HepG2 (cell line): ENCODE measurements around the gene NUDT7. TPM values are rescaled to one million over a fixed set of nuclear protein-coding genes. Genes with fewer than 3 reads are reported as not detected.

ENCODE experiments used
- FOXP1 ChIP-seq, 2 experiments: fragments of 450-650 bp in 1 of 2; IDR thresholded peaks; 2 replicates each; pipeline ENCODE4 v1.6.1; 2017 to 2018; ENCODE audit warnings: antibody characterized with exemption in 1 of 2
- KDM1A ChIP-seq: IDR thresholded peaks from 2 replicates; pipeline ENCODE4 v1.6.1; 2016; ENCODE audit warnings: missing compliant biosample characterization
- ZBTB2 ChIP-seq: sonication (generic); formaldehyde crosslinking; IDR thresholded peaks from 2 replicates; pipeline ENCODE4 v1.8.0; 2022; ENCODE audit warnings: low read depth, missing genetic modification reagents
- ZFP90 ChIP-seq: sonication (generic); formaldehyde crosslinking; IDR thresholded peaks from 2 replicates; pipeline ENCODE4 v1.8.0; 2022; ENCODE audit warnings: missing genetic modification reagents, mild to moderate bottlenecking, inconsistent platforms, borderline replicate concordance
- ZNF101 ChIP-seq: sonication (generic); formaldehyde crosslinking; IDR thresholded peaks from 2 replicates; pipeline ENCODE4 v1.4.0; 2020; ENCODE audit warnings: mild to moderate bottlenecking, low read depth, missing genetic modification reagents, borderline replicate concordance
- ZNF12 ChIP-seq: sonication (generic); formaldehyde crosslinking; IDR thresholded peaks from 2 replicates; pipeline ENCODE4 v1.5.0; 2020; ENCODE audit warnings: missing genetic modification reagents
- ZNF276 ChIP-seq: sonication (generic); formaldehyde crosslinking; IDR thresholded peaks from 2 replicates; pipeline ENCODE4 v1.4.0; 2020; ENCODE audit warnings: mild to moderate bottlenecking, low read depth, missing genetic modification reagents
- ZNF3 ChIP-seq: IDR thresholded peaks from 2 replicates; pipeline ENCODE4 v1.7.0; 2017; ENCODE audit warnings: inconsistent platforms
- ZNF343 ChIP-seq: sonication (generic); formaldehyde crosslinking; IDR thresholded peaks from 2 replicates; pipeline ENCODE4 v1.4.0; 2020; ENCODE audit warnings: mild to moderate bottlenecking, missing genetic modification reagents
- ZNF616 ChIP-seq: sonication (generic); formaldehyde crosslinking; IDR thresholded peaks from 2 replicates; pipeline ENCODE4 v1.5.0; 2020; ENCODE audit warnings: low read depth, mild to moderate bottlenecking, missing genetic modification reagents
- ZNF703 ChIP-seq: sonication (generic); formaldehyde crosslinking; IDR thresholded peaks from 2 replicates; pipeline ENCODE4 v1.5.1; 2020; ENCODE audit warnings: missing genetic modification reagents, mild to moderate bottlenecking, moderate library complexity, borderline replicate concordance
- ZNF788 ChIP-seq: sonication (generic); formaldehyde crosslinking; IDR thresholded peaks from 2 replicates; pipeline ENCODE4 v1.5.0; 2020; ENCODE audit warnings: mild to moderate bottlenecking, missing genetic modification reagents, borderline replicate concordance
- ZNF790 ChIP-seq: sonication (generic); formaldehyde crosslinking; IDR thresholded peaks from 2 replicates; pipeline ENCODE4 v1.8.0; 2022; ENCODE audit warnings: missing genetic modification reagents, mild to moderate bottlenecking, borderline replicate concordance
- ZNF839 ChIP-seq: sonication (generic); formaldehyde crosslinking; IDR thresholded peaks from 2 replicates; pipeline ENCODE4 v1.4.0; 2020; ENCODE audit warnings: missing genetic modification reagents, mild to moderate bottlenecking, borderline replicate concordance
- ZSCAN20 ChIP-seq: sonication (generic); formaldehyde crosslinking; IDR thresholded peaks from 2 replicates; pipeline ENCODE4 v1.4.0; 2020; ENCODE audit warnings: missing genetic modification reagents, mild to moderate bottlenecking, borderline replicate concordance
- polyA plus RNA-seq, 8 experiments: library from polyadenylated mRNA; depleted of rRNA in 3 of 8; stranded (reverse) in 7 of 8; unstranded in 1 of 8; fragments of >200 nt; fragmentation: Illumina TruSeq in 4 of 8; extraction: Trizol in 4 of 8; gene quantifications; 2 replicates each; pipeline versions ENCODE4 v1.2.1 to v1.2.3, GENCODE V29; 2011 to 2016; ENCODE audit warnings: low read depth in 4 of 8, missing spikeins in 1 of 8, mixed read lengths in 1 of 8; ENCODE audit not compliant: insufficient read depth in 1 of 8
- total RNA-seq, 5 experiments: library from RNA; depleted of rRNA; stranded (reverse); fragments of >200 nt; fragmentation: Illumina TruSeq; extraction: Trizol; gene quantifications; 2 replicates each; pipeline ENCODE4 v1.2.3, GENCODE V29; 2016; ENCODE audit warnings: low read depth in 1 of 5
- TF ChIP-seq, protein P1 (sequence below): IDR thresholded peaks from 2 replicates; pipeline ENCODE4 v1.6.1; 2016; ENCODE audit warnings: low read depth, missing genetic modification reagents, missing compliant biosample characterization
- TF ChIP-seq, protein P2 (sequence below): sonication (generic); formaldehyde crosslinking; IDR thresholded peaks from 2 replicates; pipeline ENCODE4 v1.5.0; 2020; ENCODE audit warnings: mild to moderate bottlenecking, missing genetic modification reagents

The NUDT7 gene
- total and polyA plus RNA-seq, 2 of the 13 experiments (the other 11 are each of a cell fraction or from before 2014, with no cell fraction given) = 14.3 to 23.9 TPM

DNA sequence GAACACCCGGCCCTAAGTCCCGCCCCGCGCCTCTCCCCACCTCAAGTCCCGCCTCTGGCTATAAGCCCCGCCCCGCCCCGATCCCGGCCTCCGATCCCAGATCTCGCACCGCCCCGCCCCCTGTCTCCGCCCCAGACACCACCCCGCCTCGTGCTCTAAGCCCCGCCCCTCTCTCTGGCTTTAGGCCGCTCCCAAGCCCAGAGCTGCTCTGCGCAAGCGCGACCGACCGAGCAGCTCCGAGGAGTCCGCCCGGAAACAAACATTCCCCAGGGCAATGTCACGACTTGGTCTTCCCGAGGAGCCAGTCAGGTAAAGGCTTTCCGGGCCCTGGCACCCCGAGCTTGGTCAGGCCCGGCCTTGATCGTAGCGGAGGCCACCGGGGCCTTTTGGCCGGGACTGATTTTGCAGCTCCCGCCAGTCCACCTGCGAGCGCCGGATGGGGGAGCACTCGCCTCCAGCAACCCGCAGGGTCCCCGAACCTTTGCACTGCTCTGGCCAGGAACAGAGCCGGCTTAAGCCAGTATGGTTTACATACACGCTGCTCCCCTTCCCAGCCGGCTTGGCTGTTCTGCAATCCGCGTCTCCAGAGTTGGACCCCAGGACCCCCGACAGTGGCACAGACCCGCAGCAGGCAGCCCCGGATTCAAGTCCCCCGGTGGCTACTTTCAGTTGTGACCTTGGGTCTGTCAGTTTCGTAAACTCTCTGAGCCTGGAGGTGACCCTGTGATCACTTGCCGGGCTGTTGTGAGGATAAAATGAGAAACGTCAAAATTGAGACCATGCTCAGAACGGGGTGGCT, at the start of gene NUDT7 (continued):
- TF ChIP-seq ZNF839 (CRISPR knock-in tag) = peak; percentile 74; the same call in 1 of the 2 replicates
- peak; percentile 59; the same call in 1 of the 2 replicates for TF ChIP-seq ZNF276 (CRISPR knock-in tag)
- TF ChIP-seq ZBTB2 (CRISPR knock-in tag) = no peak
- peak; percentile 91 for TF ChIP-seq ZSCAN20
- TF ChIP-seq, protein P1, sequence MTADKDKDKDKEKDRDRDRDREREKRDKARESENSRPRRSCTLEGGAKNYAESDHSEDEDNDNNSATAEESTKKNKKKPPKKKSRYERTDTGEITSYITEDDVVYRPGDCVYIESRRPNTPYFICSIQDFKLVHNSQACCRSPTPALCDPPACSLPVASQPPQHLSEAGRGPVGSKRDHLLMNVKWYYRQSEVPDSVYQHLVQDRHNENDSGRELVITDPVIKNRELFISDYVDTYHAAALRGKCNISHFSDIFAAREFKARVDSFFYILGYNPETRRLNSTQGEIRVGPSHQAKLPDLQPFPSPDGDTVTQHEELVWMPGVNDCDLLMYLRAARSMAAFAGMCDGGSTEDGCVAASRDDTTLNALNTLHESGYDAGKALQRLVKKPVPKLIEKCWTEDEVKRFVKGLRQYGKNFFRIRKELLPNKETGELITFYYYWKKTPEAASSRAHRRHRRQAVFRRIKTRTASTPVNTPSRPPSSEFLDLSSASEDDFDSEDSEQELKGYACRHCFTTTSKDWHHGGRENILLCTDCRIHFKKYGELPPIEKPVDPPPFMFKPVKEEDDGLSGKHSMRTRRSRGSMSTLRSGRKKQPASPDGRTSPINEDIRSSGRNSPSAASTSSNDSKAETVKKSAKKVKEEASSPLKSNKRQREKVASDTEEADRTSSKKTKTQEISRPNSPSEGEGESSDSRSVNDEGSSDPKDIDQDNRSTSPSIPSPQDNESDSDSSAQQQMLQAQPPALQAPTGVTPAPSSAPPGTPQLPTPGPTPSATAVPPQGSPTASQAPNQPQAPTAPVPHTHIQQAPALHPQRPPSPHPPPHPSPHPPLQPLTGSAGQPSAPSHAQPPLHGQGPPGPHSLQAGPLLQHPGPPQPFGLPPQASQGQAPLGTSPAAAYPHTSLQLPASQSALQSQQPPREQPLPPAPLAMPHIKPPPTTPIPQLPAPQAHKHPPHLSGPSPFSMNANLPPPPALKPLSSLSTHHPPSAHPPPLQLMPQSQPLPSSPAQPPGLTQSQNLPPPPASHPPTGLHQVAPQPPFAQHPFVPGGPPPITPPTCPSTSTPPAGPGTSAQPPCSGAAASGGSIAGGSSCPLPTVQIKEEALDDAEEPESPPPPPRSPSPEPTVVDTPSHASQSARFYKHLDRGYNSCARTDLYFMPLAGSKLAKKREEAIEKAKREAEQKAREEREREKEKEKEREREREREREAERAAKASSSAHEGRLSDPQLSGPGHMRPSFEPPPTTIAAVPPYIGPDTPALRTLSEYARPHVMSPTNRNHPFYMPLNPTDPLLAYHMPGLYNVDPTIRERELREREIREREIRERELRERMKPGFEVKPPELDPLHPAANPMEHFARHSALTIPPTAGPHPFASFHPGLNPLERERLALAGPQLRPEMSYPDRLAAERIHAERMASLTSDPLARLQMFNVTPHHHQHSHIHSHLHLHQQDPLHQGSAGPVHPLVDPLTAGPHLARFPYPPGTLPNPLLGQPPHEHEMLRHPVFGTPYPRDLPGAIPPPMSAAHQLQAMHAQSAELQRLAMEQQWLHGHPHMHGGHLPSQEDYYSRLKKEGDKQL (CRISPR knock-in tag) = no peak
- TF ChIP-seq ZNF790 = 0 out of 2 replicates have a peak, but pooled peaks have one; percentile 46
- TF ChIP-seq FOXP1 (IDR thresholded peaks at IDR 0.05) = no peak
- no peak for TF ChIP-seq FOXP1 (CRISPR knock-in tag; IDR thresholded peaks at IDR 0.05)
- peak; percentile 34; the same call in 1 of the 2 replicates for TF ChIP-seq KDM1A (CRISPR knock-in tag)
- TF ChIP-seq ZNF3 (CRISPR knock-in tag) = peak; percentile 38; the same call in 1 of the 2 replicates
- peak; percentile 85 for TF ChIP-seq ZNF788 (CRISPR knock-in tag)
- TF ChIP-seq ZNF616 (CRISPR knock-in tag) = no peak
- TF ChIP-seq ZFP90 (CRISPR knock-in tag) = peak; percentile 33; the same call in 1 of the 2 replicates
- TF ChIP-seq, protein P2, sequence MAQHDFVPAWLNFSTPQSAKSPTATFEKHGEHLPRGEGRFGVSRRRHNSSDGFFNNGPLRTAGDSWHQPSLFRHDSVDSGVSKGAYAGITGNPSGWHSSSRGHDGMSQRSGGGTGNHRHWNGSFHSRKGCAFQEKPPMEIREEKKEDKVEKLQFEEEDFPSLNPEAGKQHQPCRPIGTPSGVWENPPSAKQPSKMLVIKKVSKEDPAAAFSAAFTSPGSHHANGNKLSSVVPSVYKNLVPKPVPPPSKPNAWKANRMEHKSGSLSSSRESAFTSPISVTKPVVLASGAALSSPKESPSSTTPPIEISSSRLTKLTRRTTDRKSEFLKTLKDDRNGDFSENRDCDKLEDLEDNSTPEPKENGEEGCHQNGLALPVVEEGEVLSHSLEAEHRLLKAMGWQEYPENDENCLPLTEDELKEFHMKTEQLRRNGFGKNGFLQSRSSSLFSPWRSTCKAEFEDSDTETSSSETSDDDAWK (CRISPR knock-in tag) = no peak
- TF ChIP-seq ZNF101 (CRISPR knock-in tag) = no peak; the same call in 1 of the 2 replicates
- no peak for TF ChIP-seq ZNF703 (CRISPR knock-in tag)
- TF ChIP-seq ZNF343 = no peak; the same call in 1 of the 2 replicates
- no peak for TF ChIP-seq ZNF12 (CRISPR knock-in tag)
